ENCODE data around the gene CARMIL1.

The CARMIL1 gene

GRCh38 chr6:25392372-25392771 is 113.2 kb downstream of the CARMIL1 start:
- no peak overlapping the region for H3K4me3 ChIP-seq (replicated peaks; ENCODE audit: low read depth, low read length)
- TF ChIP-seq CTCF (IDR thresholded peaks at IDR 0.05; ENCODE audit: low read length, missing control alignments) = no peak
- DNase-seq (ENCODE audit: low read depth) = peak; percentile 17

DNA sequence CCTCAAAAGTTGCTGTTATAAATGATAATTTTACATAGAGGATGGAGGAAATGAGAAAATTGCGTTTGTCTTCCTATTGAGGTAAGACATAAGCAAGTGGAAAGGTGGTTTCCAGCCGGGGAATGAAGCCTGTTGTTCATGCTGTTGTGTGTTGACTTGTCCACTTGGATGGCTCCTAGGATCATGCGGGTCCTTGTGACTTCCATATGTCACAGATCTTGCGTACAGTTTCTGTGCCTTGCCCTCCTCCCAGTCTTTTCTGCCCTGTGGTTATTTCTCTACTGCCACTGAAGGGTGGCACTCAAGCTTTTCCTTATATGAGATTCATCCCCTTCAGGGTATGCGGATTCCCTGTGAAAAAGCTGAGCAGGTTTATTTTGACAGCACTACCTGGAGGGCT is 116.6 kb downstream of the CARMIL1 start:
- no peak for DNase-seq (ENCODE audit: low read depth)
- TF ChIP-seq CTCF (IDR thresholded peaks at IDR 0.05; ENCODE audit: low read length, missing control alignments) = no peak
- H3K4me3 ChIP-seq (replicated peaks; ENCODE audit: low read depth, low read length) = no peak overlapping the region

DNA sequence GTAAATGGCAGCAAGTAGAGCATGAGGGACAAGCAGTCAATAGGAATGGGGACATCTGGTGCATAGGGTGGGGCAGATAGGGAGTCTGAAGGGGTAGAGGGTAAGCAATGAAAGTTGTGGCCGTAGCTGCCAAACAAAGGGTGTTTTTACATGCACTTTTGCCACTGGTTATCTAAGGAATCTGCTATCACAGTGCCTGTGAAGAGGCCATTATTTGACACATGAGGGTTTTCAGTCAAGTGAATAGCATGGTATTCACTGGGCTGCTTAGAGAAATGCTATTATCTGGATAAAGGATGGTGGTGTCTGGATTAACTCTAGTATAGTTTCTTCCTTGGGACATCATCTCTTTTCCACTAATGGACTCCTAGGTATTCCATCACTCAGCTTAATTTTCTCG is 118.2 kb downstream of the CARMIL1 start:
- no peak for TF ChIP-seq CTCF (IDR thresholded peaks at IDR 0.05; ENCODE audit: low read length, missing control alignments)
- DNase-seq (ENCODE audit: low read depth) = no peak

GRCh38 chr6:25399885-25400284 is 120.7 kb downstream of the CARMIL1 start:
- TF ChIP-seq CTCF (IDR thresholded peaks at IDR 0.05; ENCODE audit: low read length, missing control alignments) = no peak
- no peak for DNase-seq (ENCODE audit: low read depth)
- no peak overlapping the region for H3K4me3 ChIP-seq (replicated peaks; ENCODE audit: low read depth, low read length)

More for the DNA sequence above, 118.2 kb downstream of the CARMIL1 start:
- H3K4me3 ChIP-seq (replicated peaks; ENCODE audit: low read depth, low read length) = no peak overlapping the region

DNA sequence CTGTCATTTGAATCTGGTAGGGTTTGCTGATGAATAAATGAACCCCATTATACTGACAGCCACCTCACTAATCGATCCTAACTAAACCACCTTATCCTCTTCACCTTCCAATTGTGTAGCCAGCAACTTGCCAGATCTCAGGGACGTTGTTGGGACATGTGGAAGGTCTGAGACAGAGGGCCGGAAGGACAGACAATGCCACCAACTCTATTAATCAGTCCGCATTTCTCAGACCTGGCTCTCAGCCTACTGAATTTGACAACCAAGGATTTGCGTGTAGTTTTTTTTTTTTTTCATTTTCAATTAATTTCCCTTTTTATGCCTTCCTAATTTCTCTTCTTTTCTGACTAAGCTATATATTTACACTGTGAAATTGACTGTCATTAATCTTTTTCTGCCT is 122.5 kb downstream of the CARMIL1 start:
- DNase-seq (ENCODE audit: low read depth) = no peak
- no peak for TF ChIP-seq CTCF (IDR thresholded peaks at IDR 0.05; ENCODE audit: low read length, missing control alignments)
- no peak overlapping the region for H3K4me3 ChIP-seq (replicated peaks; ENCODE audit: low read depth, low read length)

GRCh38 chr6:25402125-25402524 is 123.0 kb downstream of the CARMIL1 start:
- no peak for TF ChIP-seq CTCF (IDR thresholded peaks at IDR 0.05; ENCODE audit: low read length, missing control alignments)
- DNase-seq (ENCODE audit: low read depth) = no peak
- H3K4me3 ChIP-seq (replicated peaks; ENCODE audit: low read depth, low read length) = no peak overlapping the region

DNA sequence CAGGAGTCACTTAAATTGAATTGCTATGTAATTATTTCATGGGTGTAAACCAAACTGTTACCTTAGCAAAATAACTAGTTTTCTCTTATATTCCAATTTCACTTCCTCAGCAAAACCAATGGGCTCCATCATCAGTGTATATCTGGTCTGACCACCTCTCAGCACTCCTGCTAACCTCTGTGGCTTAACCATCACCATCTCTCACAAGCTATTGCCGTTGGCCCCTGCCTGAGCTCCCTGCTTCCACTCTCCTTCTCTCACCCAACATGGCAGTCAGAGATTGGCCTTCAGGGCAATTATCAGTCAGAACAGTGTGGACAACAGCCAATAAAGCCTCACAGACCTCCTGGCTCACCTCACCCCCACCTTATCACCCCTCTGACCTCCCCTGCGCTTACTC is 124.0 kb downstream of the CARMIL1 start:
- DNase-seq (ENCODE audit: low read depth) = no peak
- no peak overlapping the region for H3K4me3 ChIP-seq (replicated peaks; ENCODE audit: low read depth, low read length)
- TF ChIP-seq CTCF (IDR thresholded peaks at IDR 0.05; ENCODE audit: low read length, missing control alignments) = no peak

Measured in fibroblast of pulmonary artery (primary cell).